GM18507 (cell line): ENCODE data around the gene MRPL54.
"Not testable (repeated sequence)": the region's sequence is repeated elsewhere in the genome, so short reads cannot be mapped to it uniquely, and the experiment has no call there.

Experiments
- DNase-seq: peaks from one replicate; pipeline ENCODE4 v3.0.0; 2011; ENCODE audit warnings: low read depth; ENCODE audit not compliant: insufficient read length; ENCODE audit errors: extremely low spot score
- FAIRE-seq: peaks from 2 replicates; lab custom pipeline; 2011; peaks lifted over from hg19 to GRCh38; lab: Jason Lieb, UNC

MRPL54 gene

DNA sequence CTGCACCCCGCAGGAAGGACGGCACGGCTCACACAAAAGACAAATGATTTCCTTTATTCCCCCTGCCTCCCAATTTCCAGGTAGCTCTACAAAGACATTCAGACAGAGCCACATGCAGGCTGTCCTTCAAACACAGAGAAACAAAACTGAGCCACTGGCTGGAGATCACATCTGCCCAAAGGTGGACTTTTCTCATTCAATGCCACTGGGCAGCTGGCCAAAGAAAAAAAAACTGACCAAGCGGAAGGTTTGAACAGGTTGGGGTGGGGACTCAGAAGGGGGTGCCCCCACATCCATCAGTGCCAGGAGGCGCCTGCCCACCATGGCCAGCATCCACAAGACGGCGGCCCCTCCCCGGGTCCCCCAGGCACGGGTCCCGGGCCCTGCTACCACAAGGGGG, 41.5 kb downstream of the MRPL54 start:
- FAIRE-seq (no peak), DNase-seq (no peak)

DNA sequence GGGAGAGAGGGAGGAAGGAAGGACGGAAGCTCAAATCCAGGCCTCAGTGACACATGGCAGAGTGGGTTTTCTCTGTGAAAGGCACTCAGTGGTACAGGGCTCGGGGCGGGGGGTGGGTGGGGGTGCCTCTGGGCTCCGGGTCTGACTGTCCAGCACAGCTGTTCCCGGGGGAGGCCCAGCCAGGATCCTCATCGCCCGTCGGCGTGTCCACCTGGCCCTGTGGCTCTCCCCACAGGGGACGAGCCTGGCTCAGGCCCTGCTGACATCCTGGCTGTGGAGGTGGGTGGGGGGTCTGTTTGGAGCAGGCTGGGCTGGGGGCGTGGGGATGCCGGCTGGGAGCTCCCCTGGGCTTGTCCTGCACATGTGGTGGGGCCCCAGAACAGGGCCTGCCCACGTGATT, 41.9 kb downstream of the MRPL54 start:
- no peak for FAIRE-seq

DNA sequence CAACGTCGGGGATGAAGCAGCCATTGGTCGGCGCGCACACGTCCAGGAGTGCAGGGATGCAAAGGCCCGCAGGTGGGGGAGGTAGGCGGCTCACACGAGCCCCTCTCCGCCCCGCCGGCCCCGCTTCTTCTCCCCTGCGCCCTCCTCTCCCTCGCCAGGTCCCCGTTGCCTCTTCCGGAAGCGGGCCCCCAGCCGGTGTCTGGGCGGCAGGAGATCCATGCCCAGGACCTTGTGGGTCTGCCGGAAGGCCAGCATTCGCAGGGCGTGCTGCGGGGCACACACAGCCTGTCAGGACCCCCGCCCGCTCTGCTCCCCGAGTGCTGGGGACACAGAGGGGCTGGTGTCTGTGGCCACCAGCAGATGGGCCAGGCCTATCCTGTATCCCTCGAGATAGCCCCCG, 43.4 kb downstream of the MRPL54 start:
- DNase-seq (no peak), FAIRE-seq (no peak)

More for the DNA sequence above, 41.9 kb downstream of the MRPL54 start:
- no peak for DNase-seq

DNA sequence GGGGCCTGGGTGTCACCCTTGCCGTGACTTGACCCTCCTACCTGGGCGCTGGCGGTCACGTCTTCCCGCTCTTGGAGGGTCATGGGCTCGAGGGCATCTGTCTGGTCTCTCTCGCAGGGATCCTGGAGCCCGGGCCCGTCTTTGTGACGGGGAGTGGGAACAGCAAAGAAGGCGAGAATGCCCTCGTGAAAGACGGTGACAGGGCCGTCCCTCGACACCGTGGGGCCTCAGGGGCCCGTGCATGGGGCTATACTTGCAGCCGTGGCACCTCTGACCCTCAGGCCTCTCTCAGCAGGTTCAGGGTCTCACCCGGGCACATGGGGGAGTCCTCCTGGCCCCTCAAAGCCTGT, 44.6 kb downstream of the MRPL54 start:
- no peak for FAIRE-seq
- DNase-seq = no peak

DNA sequence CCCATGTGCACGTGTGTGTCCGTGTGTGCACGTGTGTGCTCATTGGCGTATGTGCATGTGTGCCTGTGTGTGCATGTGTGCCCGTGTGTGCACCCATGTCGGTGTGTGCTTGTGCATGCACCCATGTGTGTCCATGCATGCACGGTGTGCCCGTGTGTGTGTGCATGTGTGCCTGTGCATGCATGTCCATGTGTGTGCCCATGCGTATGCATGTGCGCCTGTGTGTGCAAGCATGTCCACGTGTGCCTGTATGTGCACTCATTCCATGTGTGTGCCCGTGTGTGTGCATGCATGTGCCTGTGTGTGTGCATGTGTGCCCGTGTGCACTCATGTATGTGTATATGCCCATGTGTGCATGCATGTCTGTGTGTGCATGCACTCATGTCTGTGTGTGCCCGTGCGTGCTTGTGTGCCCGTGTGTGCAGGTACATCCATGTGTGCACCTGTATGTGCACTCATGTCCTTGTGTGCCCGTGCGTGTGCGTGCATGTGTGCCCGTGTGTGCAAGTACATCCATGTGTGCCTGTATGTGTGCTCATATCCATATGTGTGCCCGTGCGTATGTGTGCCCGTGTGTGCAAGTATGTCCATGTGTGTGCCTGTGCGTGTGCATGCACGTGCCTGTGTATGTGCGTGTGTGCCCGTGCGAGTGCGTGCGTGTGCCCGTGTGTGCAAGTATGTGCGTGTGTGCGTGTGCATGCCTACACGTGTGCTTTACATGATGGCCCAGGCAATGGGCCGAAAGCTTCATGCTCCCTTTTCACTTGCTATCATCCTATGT, 45.3 kb downstream of the MRPL54 start:
- FAIRE-seq = no peak
- no peak for DNase-seq

DNA sequence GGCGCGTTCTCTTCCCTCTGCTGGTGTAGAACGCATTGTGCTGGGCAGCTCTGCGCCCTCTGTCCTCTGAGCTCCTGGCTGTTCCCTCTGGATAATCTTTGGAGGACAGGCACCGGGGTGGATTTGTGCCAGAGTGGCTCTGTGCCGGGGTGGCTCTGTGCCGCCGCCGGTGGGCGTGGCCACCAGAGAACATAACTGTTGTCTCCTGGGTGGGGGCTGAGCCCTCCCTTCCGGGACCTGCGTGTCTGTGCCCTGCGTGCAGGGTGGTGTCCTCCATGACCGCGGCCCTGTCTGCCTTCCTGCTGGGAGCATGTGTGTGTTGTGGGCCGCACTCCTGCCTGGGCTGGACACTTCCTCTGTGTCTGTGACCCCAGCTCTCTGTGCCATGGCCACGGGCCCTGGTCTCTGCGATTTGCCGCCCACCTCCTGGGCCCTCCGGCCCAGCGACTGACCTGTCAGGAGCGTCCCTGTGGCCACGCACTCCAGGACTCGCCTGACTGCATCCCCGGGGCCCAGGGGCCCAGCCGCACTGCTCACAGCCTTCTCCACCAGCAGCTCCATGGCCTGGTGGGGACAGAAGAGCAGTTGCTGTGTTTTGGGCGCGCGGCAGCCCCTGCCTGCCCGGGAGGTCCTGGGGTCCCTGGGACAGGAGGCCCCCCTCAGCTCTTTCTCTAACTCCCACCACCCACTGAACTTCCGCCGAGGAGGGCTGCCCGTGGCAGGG, 46.1 kb downstream of the MRPL54 start:
- no peak for FAIRE-seq
- DNase-seq = no peak

DNA sequence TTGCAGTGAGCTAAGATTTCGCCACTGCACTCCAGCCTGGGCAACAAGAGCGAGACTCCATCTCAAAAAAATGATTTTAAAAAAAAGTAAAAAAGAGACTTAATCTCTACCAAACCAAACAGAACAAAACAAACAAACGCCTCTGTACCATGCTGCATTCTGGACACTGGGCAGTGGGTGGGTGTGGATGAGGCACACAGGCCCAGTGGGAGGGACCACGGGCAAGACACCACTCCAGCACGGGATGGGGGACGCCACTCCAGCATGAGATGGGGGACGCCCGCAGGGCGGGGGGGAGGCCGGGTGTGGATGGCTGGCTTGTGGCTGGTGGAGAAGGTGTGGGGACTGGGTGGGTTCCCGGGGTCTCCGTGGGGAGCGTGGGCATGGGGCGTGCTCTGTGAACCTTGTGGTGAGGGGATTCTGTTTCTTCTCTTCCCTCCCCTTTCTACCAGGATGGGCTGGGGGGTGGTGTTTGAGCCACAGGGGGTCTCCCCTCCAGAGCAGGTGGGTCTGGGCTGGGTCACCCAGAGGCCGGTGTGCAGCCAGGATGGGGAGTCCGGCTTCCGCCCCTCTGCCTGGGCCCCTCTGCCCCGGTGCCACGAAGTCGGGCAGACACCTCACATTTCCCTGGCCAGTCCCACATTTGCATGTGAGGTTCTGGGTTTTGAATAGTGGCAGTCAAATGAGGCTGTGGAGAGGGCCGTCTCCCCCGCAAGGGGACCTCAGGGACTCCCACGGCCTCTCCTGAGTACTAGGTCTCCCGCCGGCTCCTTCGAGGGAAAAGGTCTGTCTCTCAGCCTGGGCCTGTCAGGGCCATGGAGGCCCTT, 47.6 kb downstream of the MRPL54 start:
- FAIRE-seq (peak; percentile 80), DNase-seq (no peak)

DNA sequence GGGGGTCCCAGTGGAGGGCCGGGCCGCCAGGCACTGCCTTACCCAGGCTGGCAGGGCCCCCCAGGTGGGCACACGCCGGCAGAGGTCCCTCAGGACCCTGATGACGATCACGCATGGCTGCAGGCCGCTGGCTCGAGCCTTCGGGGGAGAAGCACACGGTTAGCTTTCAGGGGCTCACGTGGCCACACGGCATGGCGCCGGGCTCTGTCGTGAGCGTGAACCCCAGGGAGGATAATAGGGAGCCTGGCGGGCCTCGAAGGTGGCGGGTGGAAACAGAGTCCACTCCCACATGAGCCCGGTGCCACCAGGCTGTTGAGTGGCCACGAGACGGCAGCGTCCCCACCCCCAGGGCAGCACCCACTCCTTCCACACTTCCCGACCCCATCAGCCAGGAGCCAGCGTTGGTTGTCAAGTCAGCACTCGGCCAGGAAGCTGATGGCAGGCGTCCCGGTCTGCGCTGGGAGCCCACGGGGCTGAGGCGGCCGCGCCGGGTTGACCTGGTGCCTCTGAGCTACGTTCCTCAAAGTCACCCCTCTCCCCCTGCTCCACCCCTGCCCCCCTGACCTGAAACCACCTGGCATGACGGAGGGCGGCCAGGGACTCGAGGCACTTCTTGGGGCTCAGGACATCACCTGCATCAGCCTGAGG, 48.4 kb downstream of the MRPL54 start:
- DNase-seq = no peak
- FAIRE-seq = no peak

DNA sequence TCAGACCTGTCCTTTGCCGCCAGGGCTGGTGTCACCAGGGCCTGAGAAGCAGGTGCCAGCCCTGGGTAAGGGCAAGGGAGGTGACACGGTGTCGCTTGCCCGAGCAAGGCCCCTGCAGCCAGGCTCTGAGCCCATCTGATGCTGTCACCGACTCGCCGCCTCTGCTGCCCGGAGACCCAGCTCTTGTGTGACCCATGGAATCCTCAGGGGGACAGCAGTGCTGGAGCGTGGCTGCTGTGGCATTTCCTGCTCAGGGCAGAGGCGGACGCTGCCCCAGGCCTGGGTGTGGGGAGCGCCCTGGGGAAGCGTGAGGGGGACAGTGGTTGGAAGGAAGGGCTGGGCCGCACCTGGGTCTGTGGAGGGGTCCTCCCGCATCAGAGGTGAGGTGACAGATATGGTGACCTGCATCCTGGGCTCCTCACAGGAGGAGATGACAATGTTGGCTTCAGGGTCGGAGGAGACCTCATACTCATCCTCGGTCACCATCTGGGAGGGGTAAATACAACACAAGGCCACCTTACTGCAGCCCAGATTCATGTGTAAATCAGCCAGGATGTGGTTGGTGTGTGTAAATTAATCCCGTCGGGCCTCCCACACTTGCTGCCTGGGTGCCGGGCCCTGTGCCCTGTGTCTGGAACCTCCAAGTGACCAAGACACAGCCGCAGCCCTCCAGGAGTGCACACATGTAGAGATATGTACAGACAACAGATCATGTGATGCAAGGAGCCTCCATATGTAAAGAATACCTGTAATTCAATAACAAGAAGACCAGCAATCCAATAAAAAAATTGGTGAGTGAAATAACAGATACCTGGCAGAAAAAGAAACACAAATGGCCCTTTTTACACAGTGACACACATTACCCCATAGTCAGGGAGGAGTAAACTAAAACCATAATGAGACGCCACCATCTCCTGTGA, 51.3 kb downstream of the MRPL54 start:
- FAIRE-seq (no peak), DNase-seq (no peak)

DNA sequence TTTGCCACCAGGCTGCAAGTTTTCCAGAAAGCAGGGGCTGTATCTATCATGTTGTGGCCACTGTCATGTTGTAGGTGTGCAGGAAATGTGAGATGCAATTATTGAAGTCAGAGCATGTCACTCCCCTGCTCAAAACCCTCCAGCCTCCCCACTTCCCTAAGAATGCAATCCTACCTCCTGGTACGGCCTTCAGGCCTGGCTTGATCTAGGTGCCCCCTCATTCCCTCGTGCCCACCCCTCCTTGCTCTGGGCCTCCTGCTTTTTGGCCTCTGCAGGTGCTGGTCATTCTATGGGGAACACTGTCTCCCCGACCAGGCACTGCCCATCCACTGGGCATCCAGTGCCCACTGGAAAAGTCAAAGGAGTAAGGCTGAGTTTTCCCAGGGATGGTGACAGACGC, 52.2 kb downstream of the MRPL54 start:
- FAIRE-seq (no peak), DNase-seq (no peak)

DNA sequence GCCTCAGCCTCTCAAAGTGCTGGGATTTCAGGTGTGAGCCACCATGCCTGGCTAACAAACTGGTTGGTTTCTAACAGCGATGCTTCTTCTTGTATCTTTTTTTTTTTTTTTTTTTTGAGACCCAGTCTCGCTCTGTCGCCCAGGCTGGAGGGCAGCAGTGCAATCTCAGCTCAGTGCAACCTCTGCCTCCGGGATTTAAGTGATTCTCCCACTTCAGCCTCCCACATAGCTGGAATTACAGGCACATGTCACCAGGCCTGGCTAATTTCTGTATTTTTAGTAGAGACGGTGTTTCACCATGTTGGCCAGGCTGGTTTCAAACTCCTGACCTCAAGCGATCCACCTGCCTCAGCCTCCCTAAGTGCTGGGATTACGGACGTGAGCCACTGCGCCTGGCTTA, 53.7 kb downstream of the MRPL54 start:
- DNase-seq, FAIRE-seq: not testable (repeated sequence)

DNA sequence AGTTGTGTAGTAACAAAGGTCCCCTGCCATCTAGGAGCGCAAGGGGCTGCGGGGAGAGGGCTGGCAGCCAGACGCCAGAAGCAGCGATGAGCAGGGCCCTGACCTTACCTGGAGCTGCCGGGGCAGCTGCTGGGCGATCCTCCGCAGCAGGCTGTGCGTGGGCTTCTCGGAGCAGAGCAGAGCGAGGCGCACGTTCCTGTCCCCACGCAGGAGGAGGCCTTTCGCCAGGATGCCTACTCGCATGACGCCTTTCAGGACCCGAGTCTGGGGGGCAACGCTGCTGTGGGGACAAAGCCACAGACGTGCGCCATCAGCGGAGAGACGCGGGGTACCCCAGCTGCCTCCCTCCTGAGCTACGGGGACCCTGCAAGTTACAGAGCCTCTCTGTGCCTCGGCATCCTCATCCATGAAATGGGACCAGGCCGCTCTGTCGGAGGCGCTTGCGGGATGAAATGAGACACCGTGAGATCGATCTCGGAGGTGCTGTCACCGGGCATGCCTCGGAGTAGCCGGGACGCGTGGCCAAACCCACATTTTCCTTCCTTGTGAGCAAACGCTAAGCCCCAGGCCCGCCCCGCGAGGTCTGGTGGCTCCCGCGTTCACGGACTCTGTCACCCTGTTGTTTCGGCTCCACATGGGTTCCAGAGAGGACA, 54.2 kb downstream of the MRPL54 start:
- FAIRE-seq = no peak

More for the DNA sequence above, 54.2 kb downstream of the MRPL54 start:
- DNase-seq = no peak
